Heart right ventricle (tissue), 16 donors: Measurements from ENCODE around the gene MAD1L1. TPM values are rescaled to one million over a fixed set of nuclear protein-coding genes. Genes with fewer than 3 reads are reported as not detected.

ENCODE experiments used
- ATAC-seq, 8 donors: fragments of 200-7000 bp; cut with Tn5 transposase; one replicate each; pipeline ENCODE4 v1.9.1; 2020; ENCODE audit warnings: mild to moderate bottlenecking in 8 of 8, moderate library complexity in 8 of 8, moderate number of reproducible peaks in 1 of 8
- DNase-seq, 2 donors: peaks; one replicate each; pipeline ENCODE4 v3.0.0-alpha.2; 2020
- H3K27ac ChIP-seq, 10 donors: fragments of 200-600 bp; sonication (generic) in 2 of 10; one replicate each; pipeline versions ENCODE4 v1.5.0 to v1.8.0; 2020 to 2022; ENCODE audit warnings: mild to moderate bottlenecking in 3 of 10
- H3K27me3 ChIP-seq, 7 donors: fragments of 200-600 bp; one replicate each; pipeline ENCODE4 v1.8.0; 2021 to 2022; ENCODE audit warnings: mild to moderate bottlenecking in 2 of 7
- H3K36me3 ChIP-seq, 9 donors: fragments of 200-600 bp; sonication (generic) in 1 of 9; one replicate each; pipeline versions ENCODE4 v1.5.0 to v1.8.0; 2020 to 2022; ENCODE audit warnings: mild to moderate bottlenecking in 2 of 9
- H3K4me1 ChIP-seq, 9 donors: fragments of 200-600 bp; sonication (generic) in 1 of 9; one replicate each; pipeline versions ENCODE4 v1.5.0 to v1.8.0; 2020 to 2022; ENCODE audit warnings: mild to moderate bottlenecking in 4 of 9
- H3K4me3 ChIP-seq, 10 donors: fragments of 200-600 bp; sonication (generic) in 2 of 10; one replicate each; pipeline versions ENCODE4 v1.5.0 to v1.8.0; 2020 to 2022; ENCODE audit warnings: mild to moderate bottlenecking in 7 of 10, moderate library complexity in 2 of 10
- H3K9me3 ChIP-seq, 11 donors: fragments of 200-600 bp in 10 of 11; sonication (generic) in 2 of 11; one replicate each; pipeline versions ENCODE4 v1.5.0 to v1.8.0; 2013 to 2022; ENCODE audit warnings: mild to moderate bottlenecking in 2 of 11, control low read depth in 1 of 11, moderate library complexity in 1 of 11
- WGBS, 2 donors: extraction: QIAGEN DNeasy Blood & Tissue Kit; methylation state at CpG; one replicate each; pipeline ENCODE4 v1.1.7; 2013; ENCODE audit warnings: inconsistent platforms in 1 of 2; 5-methylcytosine and 5-hydroxymethylcytosine counted together
- intact Hi-C, 10 donors: fragments of 100-400 bp; cut with DNase I; formaldehyde crosslinking; loops; one replicate each; pipeline versions ENCODE4 v1.11.1 to v1.14.2; 2022
- polyA plus RNA-seq, 2 donors: library from polyadenylated mRNA; stranded (reverse); fragments of 200-250 nt; gene quantifications; one replicate each; pipeline ENCODE4 v1.2.3, GENCODE V29; 2013
- total RNA-seq, 10 donors: library from RNA; stranded (reverse); fragmentation: NEBNext Ultra II Directional in 3 of 10; extraction: Animal tissue kit (Norgen Biotek cat#: 25700) in 3 of 10; gene quantifications; one replicate each; pipeline versions ENCODE4 v1.2.1 to v1.2.4, GENCODE V29; 2021 to 2023
- TF ChIP-seq, protein P1 (sequence below), 9 donors: fragments of 200-600 bp; sonication (generic) in 2 of 9; IDR thresholded peaks; one replicate each; pipeline versions ENCODE4 v1.5.0 to v1.8.0; 2021 to 2022; ENCODE audit warnings: antibody characterized with exemption in 9 of 9, mild to moderate bottlenecking in 5 of 9, moderate library complexity in 1 of 9
- donor health status: Arrhythmogenic right ventricular cardiomyopathy.
- donor health status: ischemic (EF 13 %, LVEDD 7.1; RV severe dilation, severe dysfunction).
- donor health status: healthy with polysubstance abuse.
- donor health status: DM: no; HTN: yes; CAD: no.
- donor health status: DM: no; HTN: no; CAD: no.
- donor health status: ischemic (EF 25% LVEDD 6.9; RV normal size, moderate dysfunction).
- donor health status: ischemic (EF 25% LVEDD 5.7; RV mildly dilated, moderate dysfunction).
- donor health status: healthy.
- donor health status: DM: yes; HTN: yes; CAD: no.
- donor health status: Ischemic cardiomyopathy.
- donor health status: ischemic (EF 35%, LVEDD 5.7; RV mildly dilated, moderate dysfunction).
- donor health status: nonischemic (EF 11% LVEDD 7.7; RV severe dilation, severe dysfunction).
- donor health status: DM: yes; HTN: yes; CAD: no.
- donor health status: PGD.
- donor health status: ischemic (EF 29% LVEDD 5.4; RV normal size, mild dysfunction).
- donor health status: nonischemic (EF 23%, LVEDD 6.1; RV moderate dilation, normal function).

The MAD1L1 gene
- total and polyA plus RNA-seq, 12 donors = 13.8 to 46.8 (median 20.2) TPM

DNA sequence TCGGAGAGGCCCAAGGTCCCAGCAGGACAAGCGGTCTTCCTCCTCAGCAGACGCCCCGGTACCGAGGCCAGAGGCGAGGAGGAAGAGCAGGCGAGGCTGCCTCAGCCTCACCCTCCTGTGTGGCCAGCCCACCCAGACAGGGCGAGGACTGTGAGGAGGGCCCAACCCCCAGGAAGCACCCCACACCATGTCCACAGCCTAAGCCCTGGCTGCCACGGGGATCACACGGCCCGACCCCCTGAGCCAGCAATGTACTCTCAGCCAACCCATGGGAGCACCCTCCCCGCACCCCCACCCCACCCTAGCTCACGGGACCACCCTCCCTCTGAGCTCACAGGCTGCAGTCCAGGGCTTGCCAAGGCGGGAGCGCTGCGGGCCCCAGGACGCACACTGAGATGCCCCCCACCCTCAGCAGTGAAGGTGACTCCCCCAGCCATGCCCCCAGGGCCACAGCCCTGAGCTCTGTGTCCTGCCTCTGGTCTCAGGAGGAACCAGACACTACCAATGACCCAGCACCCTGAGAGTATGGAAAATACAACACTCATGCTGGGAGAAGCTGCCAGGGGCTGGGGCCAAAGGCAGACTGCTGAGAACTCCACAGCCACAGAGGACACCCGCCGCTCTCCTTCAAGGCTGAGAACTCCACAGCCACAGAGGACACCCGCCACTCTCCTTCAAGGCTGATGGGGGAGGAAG is 93.6 kb downstream of the MAD1L1 start:
- DNase-seq = peak in 1 of 2 donors; percentile 3
- Histone ChIP-seq H3K4me3 (no peak overlapping the region), H3K27ac (no peak overlapping the region), H3K9me3 (no peaks in the 10 kb centered on the region), H3K27me3 (no peaks in the 10 kb centered on the region), H3K36me3 (peaks cover 0 to 22% (median 0%) of the 10 kb centered on the region in 9 donors), H3K4me1 (peaks cover 0 to 15% (median 0%) of the 10 kb centered on the region in 9 donors)
- intact Hi-C loops = no loop called here
- ATAC-seq = no peak
- TF ChIP-seq, protein P1, sequence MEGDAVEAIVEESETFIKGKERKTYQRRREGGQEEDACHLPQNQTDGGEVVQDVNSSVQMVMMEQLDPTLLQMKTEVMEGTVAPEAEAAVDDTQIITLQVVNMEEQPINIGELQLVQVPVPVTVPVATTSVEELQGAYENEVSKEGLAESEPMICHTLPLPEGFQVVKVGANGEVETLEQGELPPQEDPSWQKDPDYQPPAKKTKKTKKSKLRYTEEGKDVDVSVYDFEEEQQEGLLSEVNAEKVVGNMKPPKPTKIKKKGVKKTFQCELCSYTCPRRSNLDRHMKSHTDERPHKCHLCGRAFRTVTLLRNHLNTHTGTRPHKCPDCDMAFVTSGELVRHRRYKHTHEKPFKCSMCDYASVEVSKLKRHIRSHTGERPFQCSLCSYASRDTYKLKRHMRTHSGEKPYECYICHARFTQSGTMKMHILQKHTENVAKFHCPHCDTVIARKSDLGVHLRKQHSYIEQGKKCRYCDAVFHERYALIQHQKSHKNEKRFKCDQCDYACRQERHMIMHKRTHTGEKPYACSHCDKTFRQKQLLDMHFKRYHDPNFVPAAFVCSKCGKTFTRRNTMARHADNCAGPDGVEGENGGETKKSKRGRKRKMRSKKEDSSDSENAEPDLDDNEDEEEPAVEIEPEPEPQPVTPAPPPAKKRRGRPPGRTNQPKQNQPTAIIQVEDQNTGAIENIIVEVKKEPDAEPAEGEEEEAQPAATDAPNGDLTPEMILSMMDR (IDR thresholded peaks at IDR 0.05) = no peak
- WGBS, 2 donors = 87 to 93% methylated on average over 20 of the region's 20 CpGs

DNA sequence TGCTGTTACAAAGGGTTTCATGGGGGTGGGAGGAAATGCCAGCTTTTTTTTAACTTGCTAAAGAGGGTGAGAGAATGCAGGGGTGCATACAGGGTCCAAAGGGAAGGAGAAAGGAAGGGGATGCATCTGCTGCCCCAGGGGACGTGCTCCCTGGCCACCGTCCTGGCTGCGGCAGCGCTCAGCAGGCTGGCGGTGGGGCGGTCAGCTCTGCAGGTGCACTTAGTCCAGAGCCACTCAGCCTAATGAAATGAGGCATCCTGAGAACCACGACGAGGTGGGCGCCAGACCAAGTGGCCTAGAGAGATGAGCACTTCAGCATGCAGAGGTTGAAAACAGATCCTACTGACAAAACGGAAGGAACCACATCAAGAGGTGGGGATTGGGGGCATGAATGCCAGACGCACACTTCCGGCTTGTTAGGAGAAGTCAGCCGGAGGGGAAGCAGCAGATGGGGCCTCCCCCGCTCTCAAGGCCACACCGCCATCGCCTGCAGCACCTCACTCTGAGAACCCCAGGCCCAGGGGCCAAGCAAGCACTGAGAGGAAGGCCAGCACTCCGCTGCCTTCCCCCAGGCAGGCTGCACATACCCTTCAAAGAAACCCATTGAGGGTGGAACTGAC is 94.5 kb downstream of the MAD1L1 start:
- Histone ChIP-seq H3K9me3 (no peaks in the 10 kb centered on the region), H3K27ac (peak overlapping the region in 1 of 10 donors; percentile 24), H3K36me3 (peaks cover 0 to 21% (median 0%) of the 10 kb centered on the region in 9 donors), H3K4me1 (peaks cover 0 to 15% (median 0%) of the 10 kb centered on the region in 9 donors), H3K27me3 (no peaks in the 10 kb centered on the region), H3K4me3 (no peak overlapping the region)
- intact Hi-C loops = no loop called here
- DNase-seq (peak in 1 of 2 donors; percentile 9), ATAC-seq (no peak)
- 77 to 80% methylated on average over 17 of the region's 17 CpGs for WGBS, 2 donors
- TF ChIP-seq, protein P1 (IDR thresholded peaks at IDR 0.05) = no peak

DNA sequence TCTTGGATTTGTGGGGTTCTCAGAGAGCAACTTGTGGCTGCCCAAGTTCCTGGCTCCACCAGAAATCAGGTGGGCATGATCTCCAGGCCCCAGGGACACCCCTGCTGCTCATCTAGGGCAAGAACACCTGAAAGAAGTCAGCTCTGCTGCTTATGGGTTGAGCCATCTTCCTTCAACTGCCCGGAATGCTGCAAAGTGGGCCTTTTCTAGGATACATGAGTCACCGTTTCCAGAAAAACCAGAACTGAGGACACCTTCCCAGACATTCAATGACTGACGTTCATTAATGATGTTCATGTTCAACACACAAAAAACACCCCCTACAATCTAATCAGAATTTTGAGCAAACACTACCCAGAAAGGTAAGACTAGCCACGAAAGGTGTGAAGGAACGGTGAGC is 98.0 kb downstream of the MAD1L1 start:
- no peak for DNase-seq
- Histone ChIP-seq H3K36me3 (peaks cover 0 to 23% (median 0%) of the 10 kb centered on the region in 9 donors), H3K4me1 (peaks cover 0 to 11% (median 0%) of the 10 kb centered on the region in 9 donors), H3K27me3 (no peaks in the 10 kb centered on the region), H3K4me3 (no peak overlapping the region), H3K27ac (no peak overlapping the region), H3K9me3 (no peaks in the 10 kb centered on the region)
- no peak for ATAC-seq
- WGBS, 2 donors = 95 to 97% methylated on average over 5 of the region's 5 CpGs
- intact Hi-C loops = no loop called here
- TF ChIP-seq, protein P1 (IDR thresholded peaks at IDR 0.05) = no peak

DNA sequence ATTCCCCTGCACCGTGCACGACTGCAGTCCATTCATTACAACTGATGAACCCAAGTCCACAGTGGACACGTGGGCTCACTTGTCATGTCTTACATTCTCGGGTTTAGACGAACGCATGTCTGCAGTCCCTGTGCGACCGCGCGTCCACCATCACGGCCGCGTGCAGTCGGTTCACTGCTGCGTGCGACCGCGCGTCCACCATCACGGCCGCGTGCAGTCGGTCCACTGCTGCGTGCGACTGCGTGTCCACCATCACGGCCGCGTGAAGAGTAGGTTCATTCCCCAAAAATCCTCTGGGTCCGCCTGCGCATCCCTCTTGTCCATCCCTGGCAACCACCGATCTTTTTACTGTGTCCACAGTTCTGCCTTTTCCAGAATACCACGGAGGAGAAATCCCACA is 100.5 kb downstream of the MAD1L1 start:
- DNase-seq = no peak
- peaks cover 0 to 24% (median 0%) of the 10 kb centered on the region in 9 donors for H3K36me3 ChIP-seq
- 93 to 97% methylated on average over 33 of the region's 33 CpGs for WGBS, 2 donors
- TF ChIP-seq, protein P1 (IDR thresholded peaks at IDR 0.05) = no peak
- ATAC-seq = no peak
- no peak overlapping the region for H3K4me3 ChIP-seq
- no peaks in the 10 kb centered on the region for H3K27me3 ChIP-seq
- intact Hi-C loops = no loop called here
- H3K4me1 ChIP-seq = peaks cover 0 to 3% (median 0%) of the 10 kb centered on the region in 9 donors
- H3K27ac ChIP-seq = no peak overlapping the region
- no peaks in the 10 kb centered on the region for H3K9me3 ChIP-seq
